Hematopoietic multipotent progenitor cell treated with erythropoietin and hydrocortisone succinate and interleukin-3 and kit ligand, for 17 days (in vitro differentiated cells): ENCODE measurements around the gene EIF4EBP2.
A peak's percentile ranks its signal among the peaks of the same experiment; 100 is the strongest.

Source experiments
- DNase-seq: peaks from one replicate; pipeline ENCODE4 v3.0.0-alpha.2; 2015; ENCODE audit warnings: low spot score

Gene EIF4EBP2

DNA sequence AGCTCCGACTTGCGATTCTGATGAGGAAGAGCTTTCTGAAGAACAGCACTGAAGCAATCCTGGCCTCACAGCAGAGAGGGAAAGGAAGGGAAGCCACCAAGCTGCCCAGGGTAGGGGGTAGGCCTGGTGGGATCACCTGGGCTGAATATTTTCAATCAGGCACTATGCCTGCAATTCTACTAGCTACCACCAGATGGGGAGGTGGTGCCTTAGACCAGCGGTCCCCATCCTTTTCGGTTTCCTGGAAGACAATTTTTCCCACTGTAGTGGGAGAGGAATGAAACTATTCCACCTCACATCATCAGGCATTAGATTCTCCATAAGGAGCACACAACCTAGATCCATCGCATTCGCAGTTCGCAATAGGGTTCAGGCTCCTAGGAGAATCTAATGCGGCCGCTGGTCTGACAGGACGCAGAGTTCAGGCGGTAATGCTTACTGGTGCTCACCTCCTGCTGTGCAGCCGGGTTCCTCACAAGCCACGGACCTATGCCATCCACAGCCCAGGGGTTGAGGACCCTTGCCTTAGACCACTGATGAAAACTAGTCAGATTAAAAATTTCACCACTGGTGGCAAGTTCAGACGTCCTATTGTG is 24.3 kb upstream of the EIF4EBP2 start:
- DNase-seq, result peak; percentile 35

DNA sequence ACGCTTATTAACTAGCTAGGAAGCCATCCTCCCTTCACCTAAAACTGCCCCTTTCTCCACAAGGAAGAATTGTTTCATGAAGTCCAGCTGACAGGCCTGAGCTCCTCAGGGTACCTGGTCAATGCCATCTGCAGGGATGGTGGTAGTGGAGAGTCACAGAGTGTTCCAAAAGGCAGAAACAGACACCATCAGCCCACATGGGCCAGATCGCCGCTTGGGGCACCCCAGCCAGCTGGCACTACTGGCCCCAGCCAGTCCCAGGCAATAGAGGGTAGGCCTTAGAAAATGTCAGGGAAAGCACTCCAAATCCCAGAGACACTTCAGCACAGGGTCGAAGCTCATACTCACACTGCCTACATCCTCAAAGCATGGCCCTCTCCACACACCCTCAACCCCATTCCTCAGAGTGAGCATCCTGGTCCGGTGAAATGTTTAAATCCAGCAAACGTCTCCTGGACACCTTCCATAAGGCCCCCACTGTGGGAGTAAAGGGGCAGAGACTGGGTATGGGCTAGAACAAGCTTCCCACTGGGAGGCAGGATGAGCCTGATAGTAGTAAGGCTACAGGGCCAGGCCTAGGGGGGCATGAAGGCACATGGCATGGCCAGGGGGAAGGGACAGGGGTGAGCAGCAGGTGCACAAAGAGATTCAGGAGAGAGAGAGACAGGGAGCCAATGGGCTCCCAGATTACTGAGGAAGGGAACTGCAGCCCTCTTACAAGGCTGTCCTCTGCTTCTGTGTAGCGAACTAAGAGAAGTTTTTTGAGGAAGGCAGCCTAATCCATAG is 23.4 kb upstream of the EIF4EBP2 start:
- no peak for DNase-seq

DNA sequence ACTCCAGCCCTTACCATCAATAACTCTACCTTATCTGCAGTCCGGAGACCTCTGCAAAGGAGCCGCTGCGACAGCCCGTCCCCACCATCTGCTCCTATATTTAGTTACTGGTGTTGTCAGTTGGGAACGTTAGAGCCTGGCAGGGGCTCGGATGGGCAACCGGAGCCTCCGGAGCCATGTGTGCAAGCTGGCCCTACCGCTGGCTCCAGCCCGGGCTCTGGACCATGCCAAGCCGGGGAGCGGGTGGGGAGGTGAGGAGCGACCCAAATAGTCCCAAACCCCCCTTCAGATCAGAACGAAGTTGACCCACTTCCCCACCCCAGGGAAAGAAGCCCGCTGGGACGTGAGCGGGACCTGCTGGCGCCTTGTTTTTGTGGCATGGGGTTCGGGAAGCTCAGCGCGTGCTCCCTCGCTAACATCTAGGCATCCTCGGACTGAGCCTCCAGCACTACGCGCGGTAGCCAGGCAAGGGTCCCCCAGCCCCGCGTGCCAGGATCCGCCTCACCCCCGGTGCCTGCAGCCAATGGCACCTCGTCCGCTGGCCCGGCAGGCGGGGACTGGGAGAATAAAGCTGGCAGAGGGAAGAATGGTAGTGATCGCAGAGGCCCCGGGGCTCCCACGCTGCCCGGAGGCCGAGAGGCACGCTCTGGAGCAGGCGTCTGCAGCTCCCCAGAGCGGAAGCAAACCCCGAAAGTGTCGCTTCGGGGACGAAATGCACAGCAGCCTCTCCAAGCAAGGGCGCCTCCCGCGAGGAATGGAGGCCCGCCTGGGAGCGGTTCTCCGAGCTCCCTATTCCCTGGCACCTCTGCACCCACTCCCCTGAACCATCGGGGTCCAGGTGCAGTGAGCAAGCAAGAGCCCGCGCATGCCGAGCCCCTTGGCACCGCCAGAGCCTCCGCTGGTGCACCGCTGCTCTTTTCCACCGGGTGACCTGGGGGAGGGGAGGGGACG is 22.2 kb upstream of the EIF4EBP2 start:
- no peak for DNase-seq

DNA sequence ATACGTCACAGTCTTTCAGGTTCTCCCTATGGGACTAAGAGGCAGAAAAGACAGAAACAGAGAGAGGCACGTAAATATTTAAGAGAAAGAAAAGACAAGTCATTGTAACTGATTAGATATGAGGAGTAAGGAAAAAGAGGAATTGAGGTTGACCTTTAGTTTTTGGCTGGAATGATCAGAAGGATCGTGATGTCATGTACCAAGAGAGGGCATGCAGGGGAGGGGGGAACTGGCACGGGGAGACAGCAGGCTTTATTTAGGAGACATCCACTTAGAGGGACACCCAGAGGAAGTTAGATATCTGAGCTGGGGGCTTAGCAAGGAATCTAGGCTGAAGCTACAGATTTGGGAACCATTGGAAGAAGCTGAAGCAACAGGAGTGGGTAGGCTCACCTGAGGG is 12.3 kb upstream of the EIF4EBP2 start:
- no peak for DNase-seq

DNA sequence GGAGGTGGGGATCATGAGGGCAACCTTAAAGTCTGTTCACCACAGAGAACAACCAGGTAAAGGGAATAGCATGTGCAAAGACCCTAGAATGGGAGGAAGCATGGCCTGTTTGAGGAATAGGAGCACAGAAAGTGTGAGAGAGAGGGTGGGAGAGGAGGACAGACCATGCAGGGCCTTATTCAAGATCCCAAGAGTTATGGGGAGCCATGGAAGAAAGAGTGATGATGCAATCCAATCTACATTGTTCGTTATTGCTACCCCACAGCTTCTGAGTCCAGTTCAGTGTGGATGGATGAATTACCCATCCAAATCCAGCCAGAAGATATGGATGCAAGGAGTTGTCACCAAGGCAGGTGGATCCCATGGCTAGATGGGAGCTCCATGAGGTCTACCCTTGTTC is 7.8 kb upstream of the EIF4EBP2 start:
- DNase-seq, result no peak

DNA sequence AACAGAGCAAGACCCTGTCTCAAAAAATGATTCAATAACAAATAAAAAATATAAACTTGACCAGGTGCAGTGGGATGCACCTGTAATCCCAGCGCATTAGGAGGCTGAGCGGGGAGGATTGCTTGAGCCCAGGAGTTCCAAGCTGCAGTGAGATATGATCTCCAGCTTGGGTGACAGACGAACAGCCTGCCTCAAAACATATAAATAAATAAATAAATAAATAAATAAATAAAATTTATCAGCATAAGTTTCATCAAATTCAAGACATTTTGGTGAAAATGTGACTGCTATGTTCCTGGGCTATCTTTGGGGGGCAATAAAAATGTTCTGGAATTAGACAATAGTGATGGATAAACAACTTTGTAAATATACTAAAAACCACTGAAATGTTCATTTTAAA is 4.8 kb upstream of the EIF4EBP2 start:
- DNase-seq, result no peak

DNA sequence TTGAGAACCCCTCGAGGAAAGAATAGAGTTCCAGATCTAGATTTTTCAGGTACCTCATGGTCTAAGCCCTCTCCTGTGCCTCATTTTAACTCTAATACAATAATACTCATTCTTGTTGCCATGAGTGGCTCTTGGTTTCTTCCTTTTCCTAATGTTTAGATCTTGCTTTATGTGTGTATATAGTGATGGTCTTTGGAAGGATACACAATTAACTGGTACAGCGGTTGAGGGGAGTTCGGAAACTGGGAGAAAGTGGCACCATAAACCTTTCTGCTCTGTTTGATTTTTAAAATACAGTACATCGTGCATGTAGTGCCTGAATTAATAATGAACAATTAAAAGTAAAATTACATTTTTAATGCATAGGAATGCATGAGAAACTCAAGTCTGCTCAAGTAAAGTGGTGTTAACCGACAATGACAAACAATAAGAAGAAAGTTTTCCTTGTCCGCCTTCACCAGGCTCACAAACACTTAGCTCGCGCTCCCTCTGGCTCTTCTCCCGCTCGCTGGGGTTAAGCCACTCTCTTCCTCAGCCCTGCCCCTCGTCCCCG is 386 bp upstream of the EIF4EBP2 start:
- DNase-seq, result no peak

DNA sequence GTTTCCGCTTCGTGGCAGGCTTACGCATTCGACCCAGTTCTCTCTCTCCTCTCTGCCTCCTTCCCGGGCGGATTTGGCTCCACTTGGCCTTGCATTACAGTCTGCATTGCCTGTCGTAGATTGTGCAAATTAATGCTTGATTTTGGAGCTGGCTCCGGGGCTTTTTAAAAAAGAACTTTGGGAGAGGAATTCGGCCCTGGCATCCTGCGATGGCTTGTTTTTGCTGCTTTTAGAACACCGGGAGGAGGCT is 767 bp downstream of the EIF4EBP2 start:
- DNase-seq, result peak; percentile 35

DNA sequence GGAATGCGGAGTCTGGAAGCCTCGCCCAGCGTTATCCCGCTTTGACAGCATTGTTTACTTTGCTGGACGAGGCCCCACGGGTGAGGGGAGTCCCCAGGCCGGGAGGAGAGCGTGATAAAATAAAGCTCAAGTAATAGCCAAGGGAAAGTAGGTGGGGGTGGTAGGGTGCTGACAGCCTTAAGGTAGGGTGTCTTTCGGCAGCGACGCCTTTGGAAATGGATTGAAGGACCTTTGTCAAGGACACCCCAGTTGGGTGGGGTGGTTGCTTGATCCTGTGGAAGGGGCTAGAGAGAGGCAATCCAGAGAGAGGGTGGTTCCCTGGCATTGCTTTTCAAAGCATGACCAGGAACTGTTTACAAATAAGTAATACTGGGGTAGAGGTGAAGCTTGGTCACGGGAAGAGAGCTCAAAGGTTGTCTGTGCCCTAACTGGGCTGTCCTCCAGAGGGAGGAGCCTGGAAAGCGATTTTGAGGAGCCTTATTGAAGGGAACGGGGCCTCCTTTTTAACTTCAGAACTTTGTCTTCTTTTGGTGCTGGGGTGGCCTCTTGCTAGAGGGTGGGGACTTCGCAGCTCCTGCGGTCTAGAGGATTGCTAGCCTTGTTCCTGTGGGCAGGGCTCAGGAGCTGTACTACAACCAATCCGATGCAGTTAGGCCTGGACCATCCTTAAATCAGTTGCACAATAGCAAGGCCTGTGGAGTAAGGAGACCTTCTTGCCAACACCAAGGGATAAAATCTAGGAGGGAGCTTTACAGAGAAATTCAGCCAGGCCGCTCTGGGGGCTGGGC is 1.3 kb downstream of the EIF4EBP2 start:
- DNase-seq, result peak; percentile 65

DNA sequence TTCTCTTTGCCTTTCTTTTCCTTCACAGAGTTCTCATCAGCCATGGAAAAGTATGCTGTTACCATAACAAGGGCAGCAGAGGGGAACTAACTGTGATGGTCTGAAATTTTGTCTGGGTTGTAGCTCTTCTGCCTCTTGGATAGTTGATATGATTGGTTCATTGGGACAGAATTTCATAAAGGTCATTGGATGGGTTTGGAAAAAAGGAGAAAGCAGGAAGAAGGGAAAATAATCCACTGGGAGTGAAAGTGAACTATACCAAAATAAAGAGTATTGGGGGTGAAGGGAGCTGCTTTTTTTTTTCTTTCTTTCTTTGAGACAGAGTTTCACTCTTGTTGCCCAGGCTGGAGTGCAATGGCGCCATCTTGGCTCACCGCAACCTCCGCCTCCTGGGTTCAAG is 5.8 kb downstream of the EIF4EBP2 start:
- DNase-seq, result no peak

DNA sequence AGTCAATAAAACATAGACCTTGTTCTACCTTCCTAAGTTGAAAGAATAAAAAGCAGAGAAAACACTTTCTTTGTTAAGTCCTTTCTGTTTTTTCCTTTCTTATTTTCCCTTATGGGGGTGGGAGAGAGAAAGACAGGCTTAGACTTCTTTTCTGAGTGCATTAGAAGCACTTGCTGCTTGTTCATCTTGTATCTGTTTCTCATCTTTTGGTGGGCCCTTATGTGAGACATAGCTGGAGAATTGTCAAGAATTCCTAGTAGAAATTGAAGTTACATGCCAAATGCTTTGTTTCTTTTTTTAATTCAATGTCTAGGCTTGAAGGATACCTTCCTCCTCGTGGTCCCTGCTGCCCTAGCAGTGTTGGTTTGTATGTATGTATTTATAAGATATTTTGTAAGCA is 6.7 kb downstream of the EIF4EBP2 start:
- no peak for DNase-seq

DNA sequence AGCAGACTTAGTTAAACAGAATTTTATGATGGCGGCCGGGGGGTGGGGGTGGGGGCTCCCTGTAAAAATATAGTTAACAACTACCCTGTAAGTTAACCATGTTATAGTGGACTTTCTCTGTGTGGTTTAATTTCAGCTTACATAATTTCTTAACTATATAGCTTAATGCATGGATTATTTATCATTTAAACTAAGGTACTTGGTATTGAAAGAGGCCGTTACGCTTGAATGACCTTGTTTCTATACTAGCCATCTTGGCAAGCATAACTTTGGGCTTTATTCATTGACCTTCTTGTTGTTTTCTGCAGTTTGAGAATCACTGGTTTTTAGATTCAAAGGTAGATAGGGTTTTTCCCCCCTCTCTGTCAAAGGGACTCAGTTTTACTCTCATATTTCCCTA is 8.4 kb downstream of the EIF4EBP2 start:
- DNase-seq, result no peak

DNA sequence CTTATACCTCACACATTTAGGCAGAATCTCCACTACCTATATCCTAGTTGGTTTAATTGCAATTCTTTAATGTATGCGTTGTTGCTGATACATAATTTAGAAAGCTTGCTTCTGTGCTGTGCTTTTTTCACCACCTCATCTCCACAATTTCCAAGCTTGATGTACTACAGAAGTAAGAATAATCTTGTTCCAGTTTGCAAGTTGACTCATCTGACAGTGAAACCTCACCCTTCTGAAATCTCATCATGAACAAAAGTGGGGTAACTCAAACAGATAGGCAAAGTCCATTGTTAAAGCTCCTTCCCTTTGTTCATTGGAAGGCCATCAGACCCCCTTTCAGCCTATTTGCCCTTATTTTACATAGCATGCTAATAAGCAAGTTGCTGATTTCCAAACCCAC is 13.6 kb downstream of the EIF4EBP2 start:
- DNase-seq, result no peak

DNA sequence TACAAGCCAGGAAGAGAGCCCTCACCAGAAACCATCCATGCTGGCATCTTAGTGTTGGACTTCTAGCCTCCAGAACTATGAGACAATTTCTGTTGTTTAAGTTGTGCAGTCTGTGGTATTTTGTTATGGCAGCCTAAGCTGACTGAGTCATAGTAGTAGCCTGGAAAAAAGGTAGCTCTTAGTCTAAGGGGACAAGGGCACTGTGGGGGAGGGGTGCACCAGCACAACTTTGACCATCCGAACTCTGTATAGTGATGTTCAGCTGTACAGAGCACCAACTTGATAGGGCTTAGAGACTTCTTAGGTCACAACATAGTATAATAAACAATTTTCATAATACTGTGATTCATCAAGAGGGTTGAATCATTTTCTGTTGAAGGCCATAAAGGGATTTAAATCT is 14.3 kb downstream of the EIF4EBP2 start:
- no peak for DNase-seq

DNA sequence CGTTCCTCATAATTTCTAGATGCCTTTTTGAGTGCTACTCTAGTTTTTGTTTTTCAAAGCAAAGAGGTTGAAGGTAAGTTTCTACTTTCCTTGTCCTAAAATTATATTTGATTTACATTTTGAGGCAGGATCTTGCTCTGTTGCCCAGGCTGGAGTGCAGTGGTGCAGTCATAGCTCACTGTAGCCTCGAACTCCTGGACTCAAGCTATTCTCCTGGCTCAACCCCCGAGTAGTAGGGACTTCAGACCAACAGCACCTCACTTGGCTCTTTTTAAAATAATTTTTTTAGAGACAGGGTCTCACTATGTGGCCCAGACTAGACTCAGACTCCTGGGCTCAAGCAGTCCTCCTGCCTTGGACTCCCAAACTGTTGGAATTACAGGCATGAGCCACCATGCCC is 14.8 kb downstream of the EIF4EBP2 start:
- DNase-seq, result no peak

DNA sequence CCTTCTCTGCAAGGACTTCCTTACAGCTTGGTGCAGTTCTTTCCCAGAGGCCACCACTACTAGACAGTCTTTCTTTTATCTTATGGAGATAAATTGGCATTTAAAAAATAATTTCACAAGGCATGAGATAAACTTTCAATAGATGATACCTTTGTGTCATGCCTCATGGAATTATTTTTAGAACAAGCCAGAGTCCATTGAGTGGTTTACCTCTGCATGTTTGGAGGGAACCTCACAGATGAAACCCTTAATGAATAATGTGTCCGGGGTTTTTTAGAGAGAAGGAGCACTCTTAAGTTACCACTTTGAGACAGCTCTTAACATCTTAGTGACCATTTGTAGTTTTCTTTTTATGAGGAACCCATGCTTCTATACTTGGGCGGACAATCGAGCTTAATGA is 20.4 kb downstream of the EIF4EBP2 start:
- no peak for DNase-seq

DNA sequence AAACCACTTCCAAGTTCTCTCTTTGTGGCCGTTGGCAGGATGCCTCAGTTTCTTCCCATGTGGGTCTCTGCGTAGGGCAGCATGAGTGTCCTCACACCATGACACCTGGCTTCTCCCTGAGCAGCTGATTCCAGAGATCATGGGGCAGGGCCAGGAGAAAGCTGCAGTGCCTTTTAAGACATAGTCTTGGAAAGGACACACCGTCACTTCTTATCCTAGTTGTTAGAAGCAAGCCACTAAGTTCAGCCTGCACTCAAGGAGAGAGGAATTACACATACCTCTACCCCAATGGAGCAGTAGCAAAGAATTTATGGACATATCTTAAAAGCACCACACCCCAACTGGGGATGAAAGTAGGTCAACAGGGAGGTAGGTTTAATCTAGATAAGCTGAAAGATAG is 21.2 kb downstream of the EIF4EBP2 start:
- DNase-seq, result no peak

DNA sequence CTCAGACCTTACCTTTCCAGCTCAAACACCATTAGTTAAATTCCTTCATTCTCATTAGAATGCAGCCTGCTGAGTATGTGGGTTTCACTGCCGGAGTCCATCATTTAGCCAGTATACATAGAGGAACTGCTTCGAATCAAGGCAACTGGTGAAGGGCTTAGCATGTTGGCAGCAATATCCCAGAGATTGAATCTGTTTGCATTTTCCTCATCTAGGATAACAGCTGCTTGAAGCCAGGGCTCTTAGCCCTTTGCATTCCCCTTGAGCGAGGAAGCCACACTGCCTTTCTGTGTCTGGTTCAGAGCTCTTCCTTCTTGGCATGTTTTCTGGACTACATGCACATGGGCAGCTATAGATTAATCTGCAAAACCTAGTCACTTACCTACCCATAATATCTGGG is 22.9 kb downstream of the EIF4EBP2 start:
- DNase-seq, result no peak

DNA sequence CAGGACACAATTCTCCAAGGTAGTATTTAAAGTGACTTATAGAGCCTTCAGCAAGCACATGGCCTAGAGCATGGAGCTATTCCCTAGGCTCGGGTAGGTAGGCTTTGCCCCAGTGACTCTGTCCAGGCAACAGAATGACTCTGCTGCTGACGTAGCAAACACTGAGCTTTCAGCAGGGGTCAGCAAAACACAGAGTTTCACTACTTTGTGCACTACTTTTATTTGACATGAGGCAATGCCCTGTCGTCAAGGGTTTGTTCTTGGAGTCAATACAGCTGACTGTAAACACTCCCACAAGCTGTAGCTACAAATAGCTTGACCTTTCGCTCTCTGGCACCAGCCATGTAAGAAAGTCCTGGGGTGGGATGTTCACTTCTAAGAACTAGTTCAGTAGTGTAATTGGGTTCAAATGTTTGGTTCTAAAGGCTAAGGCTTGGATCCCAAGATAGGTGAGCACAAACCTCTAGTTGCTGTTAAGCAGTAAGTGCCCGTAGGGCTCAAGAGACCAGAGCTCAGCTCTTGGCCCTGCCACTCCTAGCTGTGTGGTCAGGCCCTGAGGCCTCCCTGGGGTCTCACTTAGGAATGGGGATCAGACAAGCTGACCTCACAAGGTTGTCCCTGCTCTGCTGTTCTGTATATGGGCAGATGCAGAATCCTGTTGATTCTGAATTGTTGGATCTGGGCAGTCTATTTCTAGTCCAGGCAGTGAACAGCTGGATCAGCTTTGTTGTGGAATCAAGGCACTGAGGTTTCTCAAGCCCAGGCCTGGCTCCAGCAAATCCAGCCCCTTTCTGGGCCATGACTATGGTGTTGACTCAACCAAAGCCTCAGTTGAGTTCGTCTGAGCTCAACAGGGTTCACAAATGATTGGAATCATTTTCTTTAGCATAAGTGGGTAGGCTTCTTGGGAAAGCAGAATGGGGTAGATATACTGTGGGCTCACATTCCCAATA is 26.8 kb downstream of the EIF4EBP2 start:
- DNase-seq, result no peak

DNA sequence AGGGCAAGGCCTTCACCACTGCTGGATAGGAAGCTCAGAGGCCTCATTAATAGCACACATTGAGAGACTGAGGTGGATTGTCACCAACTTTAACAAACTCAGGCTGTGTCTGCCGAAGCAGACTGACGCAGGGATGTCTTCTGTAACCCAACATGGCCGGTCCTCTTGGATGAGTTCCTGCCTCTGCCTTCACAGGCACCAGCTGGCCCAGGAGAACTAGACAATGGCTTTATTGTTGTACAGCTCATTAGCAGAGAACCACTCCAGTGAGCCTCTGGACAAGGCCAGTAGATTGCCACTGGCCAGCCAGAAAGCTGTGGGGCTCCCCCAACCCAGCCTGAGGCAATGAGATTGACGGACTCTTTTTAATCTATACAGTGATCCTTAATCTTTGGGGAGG is 28.2 kb downstream of the EIF4EBP2 start:
- DNase-seq, result no peak
